Measurements from ENCODE around the gene POLR2I.

DNA sequence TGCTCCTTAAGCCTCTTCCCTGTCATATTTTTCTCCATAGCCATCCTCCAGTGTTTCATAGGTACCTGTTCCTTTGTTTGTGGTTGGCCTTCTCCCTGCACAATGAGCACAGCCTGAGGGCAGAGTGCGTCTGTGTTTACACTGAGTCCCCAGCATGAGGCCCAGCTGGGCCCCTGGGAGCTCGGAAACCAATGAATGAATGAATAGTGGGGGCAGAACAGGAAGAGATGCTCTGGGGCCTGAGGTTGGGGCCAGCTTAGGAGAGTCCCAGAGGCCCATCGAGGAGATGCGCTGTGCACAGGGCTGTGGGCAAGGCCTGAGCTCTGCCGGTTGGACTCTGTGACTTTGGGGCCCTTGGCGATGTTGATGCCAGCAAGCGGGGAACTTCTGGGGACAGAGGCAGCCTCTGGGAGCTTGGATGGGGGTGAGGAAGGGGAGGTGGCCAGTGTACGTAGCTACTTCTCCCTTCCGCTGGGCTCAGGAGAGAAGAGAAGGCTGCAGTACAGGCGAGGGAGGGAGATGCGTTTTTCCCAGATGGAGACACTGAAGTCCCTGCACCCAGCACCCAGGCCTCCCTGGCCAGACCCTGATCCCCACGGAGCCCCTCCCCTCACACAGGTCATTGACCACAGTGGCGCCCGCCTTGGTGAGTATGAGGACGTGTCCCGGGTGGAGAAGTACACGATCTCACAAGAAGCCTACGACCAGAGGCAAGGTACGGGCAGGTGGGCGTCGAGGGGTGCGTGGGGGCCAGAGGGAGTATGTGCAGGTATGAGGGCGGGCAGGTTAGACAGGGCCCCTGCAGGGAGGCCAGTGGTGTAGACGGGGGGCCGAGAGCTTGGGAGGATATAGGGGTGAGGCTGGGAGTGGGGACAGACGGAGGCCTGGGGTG lies 5.7 kb upstream of the POLR2I start:
- TF ChIP-seq ZNF668 (CRISPR knock-in tag; IDR thresholded peaks at IDR 0.05) = no peak
- no peak for TF ChIP-seq MYNN (IDR thresholded peaks at IDR 0.05)
- TF ChIP-seq MYNN (CRISPR knock-in tag; IDR thresholded peaks at IDR 0.05) = no peak
- no peak for TF ChIP-seq CSDE1 (IDR thresholded peaks at IDR 0.05)
- no peak for TF ChIP-seq TBP (optimal IDR thresholded peaks at IDR 0.05; ENCODE audit: low read depth, low read length)
- TF ChIP-seq TAF1 (IDR thresholded peaks at IDR 0.05; ENCODE audit: control insufficient read depth, extremely low read depth, insufficient read depth, low read length, severe bottlenecking) = no peak
- no peak for TF ChIP-seq ZNF551 (CRISPR knock-in tag; IDR thresholded peaks at IDR 0.05)
- no peak for TF ChIP-seq FIP1L1 (IDR thresholded peaks at IDR 0.05; ENCODE audit: low read depth, low read length, poor library complexity, severe bottlenecking)
- no peak for TF ChIP-seq ZFP30 (CRISPR knock-in tag; IDR thresholded peaks at IDR 0.05; ENCODE audit: borderline replicate concordance)
- no peak for TF ChIP-seq ZNF175 (CRISPR knock-in tag; IDR thresholded peaks at IDR 0.05; ENCODE audit: low read depth)
- TF ChIP-seq SPI1 (IDR thresholded peaks at IDR 0.05; ENCODE audit: borderline replicate concordance, low read depth, low read length) = no peak

Data from K562 (cell line).